K562 treated with DMSO at 1 percent for 4 hours (cell line): ENCODE results near the gene CEP250. TPM values are rescaled to one million over a fixed set of nuclear protein-coding genes. Genes with fewer than 3 reads are reported as not detected.

Experiments used
- total RNA-seq: library from RNA; unstranded; fragments of 300-600 nt; gene quantifications from 2 replicates; pipeline ENCODE4 v1.2.3, GENCODE V29; 2022; ENCODE audit not compliant: insufficient read depth

The CEP250 gene
- total RNA-seq: 14.5 TPM in 2 replicates

GRCh38 chr20:35454881-35455609 lies at the start of gene CEP250:
CEP250 (plus strand) TSS chr20:35455598; CDS start chr20:35462368, 6,770 bp downstream.

GRCh38 chr20:35529552-35529951 lies 74.2 kb downstream of the CEP250 start, which contains the start of gene C20orf173:
C20orf173 (minus strand) TSS chr20:35529652; CDS start chr20:35529373, 279 bp downstream.

GRCh38 chr20:35541783-35542662 lies 86.6 kb downstream of the CEP250 start, which contains the start of gene ERGIC3:
ERGIC3 (plus strand) TSS chr20:35542078; CDS start chr20:35542098, 20 bp downstream.

Other genes with a start within 250 kb of the CEP250 start
- 0.47 TPM in 1 of 2 replicates, not detected in the other for gene MMP24, start 228.9 kb upstream of the CEP250 start, total RNA-seq
- 107 and 118 TPM in 2 replicates for gene MMP24OS, start 177.5 kb upstream of the CEP250 start, total RNA-seq
- 205 and 207 TPM in 2 replicates for gene EIF6, start 170.8 kb upstream of the CEP250 start, total RNA-seq
- gene FAM83C, start 163.2 kb upstream of the CEP250 start, total RNA-seq: not detected in 2 replicates
- gene UQCC1, start 43.6 kb upstream of the CEP250 start, total RNA-seq: 33.7 and 44.0 TPM in 2 replicates
- gene GDF5, start 17.4 kb upstream of the CEP250 start, total RNA-seq: not detected in 2 replicates
- gene C20orf173, start 74.1 kb downstream of the CEP250 start, total RNA-seq: not detected in 2 replicates
- gene ERGIC3, start 86.5 kb downstream of the CEP250 start, total RNA-seq: 324 and 354 TPM in 2 replicates
- gene SPAG4, start 160.2 kb downstream of the CEP250 start, total RNA-seq: 4.2 and 7.1 TPM in 2 replicates
- gene CPNE1, start 209.3 kb downstream of the CEP250 start, total RNA-seq: 106 and 154 TPM in 2 replicates
- gene RBM12, start 209.3 kb downstream of the CEP250 start, total RNA-seq: 15.1 and 19.4 TPM in 2 replicates
- 21.3 and 33.8 TPM in 2 replicates for gene NFS1, start 243.8 kb downstream of the CEP250 start, total RNA-seq
- 233 and 315 TPM in 2 replicates for gene ROMO1, start 243.8 kb downstream of the CEP250 start, total RNA-seq